Measurements from ENCODE around the gene NDEL1. TPM values are rescaled to one million over a fixed set of nuclear protein-coding genes. Genes with fewer than 3 reads are reported as not detected.

The NDEL1 gene
- total RNA-seq, 1 experiment from 2014 or later = 78.4 TPM

- CTCF ChIA-PET = no interaction called here
Observed at GRCh38 chr17:8470447-8471047, 34.9 kb downstream of the NDEL1 start.

GRCh38 chr17:8472663-8473062, 37.0 kb downstream of the NDEL1 start:
- CTCF ChIA-PET = no interaction called here
- no peaks in the 10 kb centered on the region for H3K36me3 ChIP-seq (ENCODE audit: low read depth)

More at GRCh38 chr17:8470447-8471047, 34.9 kb downstream of the NDEL1 start:
- TF ChIP-seq CTCF (conservative IDR thresholded peaks at IDR 0.05) (no peak), EZH2 (IDR thresholded peaks at IDR 0.05; ENCODE audit: low read depth) (no peak)
- Histone ChIP-seq H3K4me3 (no peak overlapping the region), H4K20me1 (ENCODE audit: insufficient read depth) (no peaks in the 10 kb centered on the region), H3K9me3 (ENCODE audit: insufficient read depth, low read depth) (no peaks in the 10 kb centered on the region), H3K4me1 (replicated peaks; ENCODE audit: insufficient read depth) (no peaks in the 10 kb centered on the region), H3K4me2 (no peak overlapping the region), H3K36me3 (ENCODE audit: low read depth) (no peaks in the 10 kb centered on the region), H3K79me2 (ENCODE audit: low read depth) (no peaks in the 10 kb centered on the region), H3F3A (ENCODE audit: insufficient read depth, low read depth) (no peaks in the 10 kb centered on the region), H3K9me2 (ENCODE audit: insufficient read depth) (no peaks in the 10 kb centered on the region), H3K27me3 (ENCODE audit: insufficient read depth, low read depth) (no peaks in the 10 kb centered on the region), H2AFZ (no peak overlapping the region), H3K27ac (no peak overlapping the region)
- intact Hi-C loops (cut with micrococcal nuclease; ENCODE audit: unreplicated experiment) = no loop called here
- DNase-seq = no peak
- no TSS peak for BruUV-seq (replicated peaks)
- POLR2A ChIA-PET (ENCODE audit: unreplicated experiment) = no interaction called here

GRCh38 chr17:8473451-8474192, 37.9 kb downstream of the NDEL1 start:
- CTCF ChIA-PET = no interaction called here
- H3K9me2 ChIP-seq (ENCODE audit: insufficient read depth) = no peaks in the 10 kb centered on the region
- no peaks in the 10 kb centered on the region for H3K27me3 ChIP-seq (ENCODE audit: insufficient read depth, low read depth)
- H3K9me3 ChIP-seq (ENCODE audit: insufficient read depth, low read depth) = no peaks in the 10 kb centered on the region
- no peaks in the 10 kb centered on the region for H3F3A ChIP-seq (ENCODE audit: insufficient read depth, low read depth)
- no peak overlapping the region for H2AFZ ChIP-seq
- no peaks in the 10 kb centered on the region for H3K36me3 ChIP-seq (ENCODE audit: low read depth)
- DNase-seq = no peak
- H3K27ac ChIP-seq = no peak overlapping the region
- H3K4me2 ChIP-seq = no peak overlapping the region
- H3K79me2 ChIP-seq (ENCODE audit: low read depth) = no peaks in the 10 kb centered on the region
- H4K20me1 ChIP-seq (ENCODE audit: insufficient read depth) = no peaks in the 10 kb centered on the region
- POLR2A ChIA-PET (ENCODE audit: unreplicated experiment) = no interaction called here
- H3K4me3 ChIP-seq = no peak overlapping the region
- intact Hi-C loops (cut with micrococcal nuclease; ENCODE audit: unreplicated experiment) = no loop called here
- H3K4me1 ChIP-seq (replicated peaks; ENCODE audit: insufficient read depth) = no peaks in the 10 kb centered on the region
- TF ChIP-seq EZH2 (IDR thresholded peaks at IDR 0.05; ENCODE audit: low read depth) = no peak
- no TSS peak for BruUV-seq (replicated peaks)

More at GRCh38 chr17:8472663-8473062, 37.0 kb downstream of the NDEL1 start:
- Histone ChIP-seq H2AFZ (no peak overlapping the region), H3K9me2 (ENCODE audit: insufficient read depth) (no peaks in the 10 kb centered on the region), H3K27ac (no peak overlapping the region), H3K4me2 (no peak overlapping the region), H3K79me2 (ENCODE audit: low read depth) (no peaks in the 10 kb centered on the region), H3F3A (ENCODE audit: insufficient read depth, low read depth) (no peaks in the 10 kb centered on the region), H3K27me3 (ENCODE audit: insufficient read depth, low read depth) (no peaks in the 10 kb centered on the region), H3K4me1 (replicated peaks; ENCODE audit: insufficient read depth) (no peaks in the 10 kb centered on the region), H3K9me3 (ENCODE audit: insufficient read depth, low read depth) (no peaks in the 10 kb centered on the region), H4K20me1 (ENCODE audit: insufficient read depth) (no peaks in the 10 kb centered on the region), H3K4me3 (no peak overlapping the region)
- no peak for TF ChIP-seq EZH2 (IDR thresholded peaks at IDR 0.05; ENCODE audit: low read depth)
- no peak for TF ChIP-seq CTCF (conservative IDR thresholded peaks at IDR 0.05)
- intact Hi-C loops (cut with micrococcal nuclease; ENCODE audit: unreplicated experiment) = no loop called here
- POLR2A ChIA-PET (ENCODE audit: unreplicated experiment) = no interaction called here
- no peak for DNase-seq
- no TSS peak for BruUV-seq (replicated peaks)
